Calu3 (cell line): ENCODE results near the gene SLC26A8. TPM values are rescaled to one million over a fixed set of nuclear protein-coding genes. Genes with fewer than 3 reads are reported as not detected.

Source experiments
- BruUV-seq: library from RNA; stranded (reverse); fragments of 400-500 nt; replicated peaks from 2 replicates; lab custom pipeline; 2021; lab: Mats Ljungman, UMichigan
- CTCF ChIA-PET: fragments of 300-600 bp; sonication (Branson Sonifier 250); formaldehyde crosslinking; loops from one replicate; lab custom pipeline; 2022; ENCODE audit warnings: antibody characterized with exemption; lab: Charles Lee
- DNase-seq: peaks from one replicate; pipeline ENCODE4 v3.0.0; 2022
- H3K27ac Mint-ChIP-seq: one replicate; pipeline ENCODE4 v1.8.0; 2022; ENCODE audit warnings: mixed read lengths; ENCODE audit not compliant: unreplicated experiment
- H3K27me3 Mint-ChIP-seq: one replicate; pipeline ENCODE4 v1.8.0; 2022; ENCODE audit warnings: mixed read lengths; ENCODE audit not compliant: unreplicated experiment
- H3K36me3 Mint-ChIP-seq: one replicate; pipeline ENCODE4 v1.8.0; 2022; ENCODE audit warnings: mild to moderate bottlenecking, moderate library complexity, mixed read lengths; ENCODE audit not compliant: insufficient read depth, unreplicated experiment
- H3K4me1 Mint-ChIP-seq: one replicate; pipeline ENCODE4 v1.8.0; 2022; ENCODE audit warnings: mild to moderate bottlenecking, low read depth, mixed read lengths; ENCODE audit not compliant: unreplicated experiment
- H3K4me3 Mint-ChIP-seq: one replicate; pipeline ENCODE4 v1.8.0; 2022; ENCODE audit warnings: mild to moderate bottlenecking, low read depth, moderate library complexity, mixed read lengths; ENCODE audit not compliant: unreplicated experiment
- H3K9me3 Mint-ChIP-seq: one replicate; pipeline ENCODE4 v1.8.0; 2022; ENCODE audit warnings: low read depth, mixed read lengths; ENCODE audit not compliant: unreplicated experiment
- CTCF ChIP-seq: fragments of 200-600 bp; IDR thresholded peaks from one replicate; pipeline ENCODE4 v1.8.0; 2022; ENCODE audit warnings: antibody characterized with exemption; ENCODE audit not compliant: unreplicated experiment
- intact Hi-C: fragments of 100-400 bp; cut with micrococcal nuclease; formaldehyde crosslinking; loops from one replicate; pipeline ENCODE4 v1.10.0; 2022; ENCODE audit not compliant: unreplicated experiment
- total RNA-seq: library from RNA; stranded (reverse); gene quantifications from 2 replicates; pipeline ENCODE4 v1.2.3, GENCODE V29; 2022

Gene SLC26A8
- total RNA-seq, 1 experiment from 2014 or later: not detected

- CTCF ChIA-PET: no interaction called here
- Mint-ChIP-seq H3K9me3 (peaks cover 5% of the 10 kb centered on the region), H3K27me3 (no peaks in the 10 kb centered on the region), H3K36me3 (peaks cover 36% of the 10 kb centered on the region), H3K4me3 (no peak overlapping the region), H3K4me1 (peaks cover 8% of the 10 kb centered on the region), H3K27ac (no peak overlapping the region)
- DNase-seq: no peak
- TF ChIP-seq CTCF: no peak
- intact Hi-C loops: no loop called here
- no TSS peak for BruUV-seq
These were observed 120.8 kb downstream of the SLC26A8 start for GRCh38 chr6:35903679-35904078.

GRCh38 chr6:35900448-35900847 lies 124.0 kb downstream of the SLC26A8 start:
- intact Hi-C loops: no loop called here
- TF ChIP-seq CTCF: no peak
- Mint-ChIP-seq H3K4me1 (peaks cover 15% of the 10 kb centered on the region), H3K9me3 (no peaks in the 10 kb centered on the region), H3K36me3 (peaks cover 26% of the 10 kb centered on the region), H3K27me3 (no peaks in the 10 kb centered on the region), H3K27ac (peak overlapping the region; percentile 1), H3K4me3 (no peak overlapping the region)
- CTCF ChIA-PET: no interaction called here
- no TSS peak for BruUV-seq
- no peak for DNase-seq

- no peak for TF ChIP-seq CTCF
- H3K4me1 Mint-ChIP-seq: peaks cover 31% of the 10 kb centered on the region
- intact Hi-C loops: no loop called here
- CTCF ChIA-PET: no interaction called here
- H3K27ac Mint-ChIP-seq: no peak overlapping the region
- H3K27me3 Mint-ChIP-seq: no peaks in the 10 kb centered on the region
- DNase-seq: no peak
- peaks cover 15% of the 10 kb centered on the region for H3K36me3 Mint-ChIP-seq
- no TSS peak for BruUV-seq
- H3K4me3 Mint-ChIP-seq: no peak overlapping the region
- no peaks in the 10 kb centered on the region for H3K9me3 Mint-ChIP-seq
These were observed 126.4 kb downstream of the SLC26A8 start for GRCh38 chr6:35898003-35898402.

GRCh38 chr6:35897486-35897885 lies 127.0 kb downstream of the SLC26A8 start:
- no peak overlapping the region for H3K4me3 Mint-ChIP-seq
- no peak for TF ChIP-seq CTCF
- BruUV-seq: no TSS peak
- H3K27ac Mint-ChIP-seq: no peak overlapping the region
- CTCF ChIA-PET: no interaction called here
- no peaks in the 10 kb centered on the region for H3K9me3 Mint-ChIP-seq
- H3K4me1 Mint-ChIP-seq: peaks cover 31% of the 10 kb centered on the region
- intact Hi-C loops: no loop called here
- no peak for DNase-seq
- no peaks in the 10 kb centered on the region for H3K27me3 Mint-ChIP-seq
- H3K36me3 Mint-ChIP-seq: peaks cover 10% of the 10 kb centered on the region
